ENCODE data around the gene TXNDC11.

Gene TXNDC11

DNA sequence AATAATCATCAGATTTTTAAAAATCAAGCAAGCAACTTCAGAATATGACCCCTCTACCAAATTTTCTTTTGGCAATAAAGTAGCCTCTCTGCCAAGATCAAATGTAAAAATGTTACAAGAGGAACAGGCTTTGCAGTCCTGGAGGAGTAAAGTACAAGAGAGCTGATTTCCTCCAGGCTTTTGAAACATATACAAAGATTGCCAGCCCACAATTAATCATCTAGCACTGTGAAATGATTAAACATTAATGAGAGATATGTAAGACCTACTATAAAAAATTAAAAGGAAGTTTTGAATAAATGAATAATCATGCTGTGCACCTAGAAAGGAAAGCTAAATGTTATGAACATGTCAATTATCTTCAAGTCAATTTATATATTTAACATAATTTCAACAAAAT is 26.3 kb downstream of the TXNDC11 start:
- no peak for DNase-seq

DNA sequence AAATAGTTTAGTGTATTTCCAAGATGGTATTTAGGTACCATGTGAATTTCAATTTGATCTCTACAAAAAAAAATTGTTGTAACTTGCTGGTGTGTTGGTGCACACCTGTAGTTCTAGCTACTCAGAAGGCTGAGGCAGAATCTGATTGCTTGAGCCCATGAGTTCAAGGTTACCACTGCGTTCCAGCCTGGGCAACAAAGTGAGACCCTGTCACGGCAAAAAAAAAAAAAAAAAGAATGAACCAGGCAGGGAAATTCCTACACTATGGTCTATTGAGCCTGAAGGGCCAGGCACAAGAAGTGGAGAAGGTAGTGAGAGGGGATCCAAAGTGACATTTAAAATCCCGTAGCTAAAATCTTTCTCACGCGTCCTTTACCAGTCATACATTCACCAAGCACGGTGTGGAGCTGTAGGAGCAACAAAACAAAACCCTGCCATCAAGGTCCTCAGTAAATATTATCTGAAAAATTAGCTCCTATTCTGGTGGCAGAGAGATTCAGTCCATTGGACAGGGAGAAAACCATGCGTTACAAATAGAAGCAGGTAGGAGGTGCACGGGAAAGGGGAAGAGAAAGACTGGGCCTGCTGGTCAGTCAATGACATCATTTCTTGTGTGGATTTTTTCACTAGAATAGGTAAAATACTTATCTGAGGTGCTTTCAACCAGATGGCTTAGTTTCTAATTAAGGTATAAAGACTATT is 27.3 kb downstream of the TXNDC11 start:
- no peak for DNase-seq

DNA sequence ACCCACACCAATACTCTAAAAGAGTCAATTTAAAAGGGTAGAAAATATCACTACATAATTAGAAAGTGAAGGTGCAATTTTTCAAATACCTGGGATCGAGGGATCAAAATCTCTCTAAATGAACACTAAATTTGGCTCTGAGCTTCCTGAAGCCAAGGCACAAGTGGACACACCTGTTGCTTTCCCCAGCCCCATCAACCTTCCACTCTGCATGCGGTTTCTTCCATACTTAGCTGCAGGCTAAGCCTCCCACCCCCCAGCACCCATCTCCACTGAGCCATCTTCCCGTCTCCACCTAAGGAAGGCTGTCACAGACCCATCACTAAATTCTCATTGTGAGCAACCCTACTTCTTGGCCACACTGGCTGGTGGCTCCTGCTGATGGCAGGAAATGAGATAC is 30.5 kb downstream of the TXNDC11 start:
- DNase-seq = no peak

DNA sequence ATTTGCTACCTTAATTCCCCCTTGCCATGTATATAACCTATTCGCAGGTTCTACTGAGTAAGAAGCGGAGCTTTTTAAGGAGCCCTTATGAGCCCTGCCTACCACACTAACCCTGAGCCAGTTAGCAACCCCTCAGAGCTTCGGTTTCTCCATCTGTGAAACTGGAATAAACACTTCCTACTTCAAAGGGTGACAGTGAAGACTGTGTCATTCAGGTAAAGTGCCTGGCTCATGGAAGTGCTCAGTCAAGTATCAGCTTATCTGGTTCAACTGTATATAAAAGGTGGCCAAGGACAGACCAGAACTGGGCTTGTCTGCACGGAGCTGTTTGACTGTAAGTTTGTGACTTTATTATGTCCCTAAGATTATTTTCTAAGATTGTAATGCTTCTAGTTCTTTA is 31.0 kb downstream of the TXNDC11 start:
- DNase-seq = no peak

DNA sequence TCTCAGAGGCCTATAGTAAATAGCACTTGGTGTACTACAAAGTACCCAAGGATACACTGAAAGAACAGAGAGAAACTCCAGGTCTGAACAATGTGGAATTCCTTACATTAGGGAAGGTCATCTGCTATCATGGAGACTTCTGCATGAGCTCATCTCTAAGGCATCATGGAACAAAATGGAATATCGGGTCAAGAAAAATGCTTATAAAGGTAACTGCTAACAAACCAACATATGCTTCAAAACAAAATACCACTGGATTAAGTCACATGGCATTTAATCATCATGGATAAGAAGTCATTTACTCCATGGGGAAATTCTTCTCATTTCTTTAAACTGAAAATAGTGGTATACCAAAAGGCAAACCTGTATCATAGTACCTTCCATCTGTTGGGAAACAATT is 34.2 kb downstream of the TXNDC11 start:
- DNase-seq = no peak

DNA sequence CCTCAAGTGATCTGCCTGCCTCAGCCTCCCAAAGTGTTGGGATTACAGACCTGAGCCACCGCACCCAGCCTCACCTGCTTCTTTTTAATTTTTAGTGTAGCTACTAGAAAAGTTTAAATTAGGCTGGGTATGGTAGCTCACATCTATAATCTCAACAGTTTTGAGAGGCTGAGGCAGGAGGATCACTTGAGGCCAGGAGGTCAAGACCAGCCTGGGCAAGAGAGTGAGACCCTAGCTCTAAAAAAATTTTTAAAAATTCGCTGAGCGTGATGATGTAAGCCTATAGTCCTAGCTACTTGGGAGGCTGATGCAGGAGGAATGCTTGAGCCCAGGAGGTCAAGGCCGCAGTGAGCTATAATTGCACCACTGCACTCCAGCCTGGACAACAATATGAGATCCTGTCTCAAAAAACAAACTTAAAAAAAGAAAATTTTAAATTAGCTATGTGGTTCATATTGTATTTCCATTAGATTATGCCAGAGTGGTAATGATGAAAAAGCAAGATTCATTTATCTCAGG is 34.9 kb downstream of the TXNDC11 start:
- DNase-seq = no peak

DNA sequence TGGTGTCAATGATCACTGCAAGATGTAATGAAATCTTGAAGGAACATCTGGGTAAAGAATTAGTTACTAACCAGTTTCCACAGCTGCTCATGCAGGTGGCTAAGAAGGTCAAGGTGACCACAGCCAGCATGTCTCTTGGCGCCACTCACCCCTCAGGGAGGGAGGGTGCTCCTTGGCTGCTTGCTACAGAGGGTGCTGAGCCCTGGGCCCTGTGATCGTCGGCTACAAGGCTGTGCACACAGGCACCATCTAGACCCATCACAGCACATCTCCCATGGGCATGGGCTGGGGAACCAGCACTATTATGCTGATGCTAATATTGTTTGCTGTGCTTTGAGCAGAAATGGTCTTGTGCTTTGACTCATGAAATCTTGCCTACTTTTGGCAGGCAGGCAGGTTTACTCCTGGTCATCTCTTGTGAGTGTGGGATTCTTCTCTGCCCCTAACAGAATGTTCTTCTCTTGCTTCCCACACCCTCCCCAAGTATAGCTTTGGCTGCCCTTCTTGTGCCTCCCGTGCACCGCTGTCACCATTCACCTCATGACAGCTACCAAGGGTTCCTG is 36.4 kb downstream of the TXNDC11 start:
- DNase-seq = no peak

DNA sequence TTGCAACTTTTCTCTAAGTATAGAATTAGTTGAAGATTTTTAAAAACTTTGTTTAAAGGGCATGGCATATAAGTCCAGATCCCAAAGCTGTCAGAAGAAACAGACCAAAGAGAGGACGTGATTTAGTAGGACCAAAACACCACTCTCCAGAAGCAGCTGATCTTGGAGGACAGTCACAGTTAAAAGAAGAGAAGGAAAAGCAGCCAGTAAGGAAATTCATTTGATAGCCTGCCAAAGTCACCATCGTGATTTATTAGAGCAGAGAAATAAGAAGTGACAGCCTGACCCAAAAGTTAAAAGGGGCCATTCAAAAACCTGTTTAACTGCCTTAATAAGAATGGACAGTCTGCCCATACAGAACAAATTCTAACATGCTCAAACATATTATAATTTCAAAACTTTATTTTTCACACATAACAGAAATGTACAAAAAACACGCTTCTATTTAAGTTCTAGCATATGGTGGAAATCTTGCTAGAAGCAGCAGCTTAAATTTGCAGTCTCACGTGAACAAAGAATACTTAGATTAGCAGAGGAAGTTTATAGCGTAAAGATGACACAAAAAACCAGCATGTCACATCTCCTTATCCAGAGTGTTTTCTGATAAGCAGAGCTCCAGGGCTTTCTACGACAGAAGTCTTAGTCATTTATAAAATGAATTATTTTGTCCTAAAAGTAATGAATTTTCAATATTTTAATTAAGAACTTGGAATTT is 37.2 kb downstream of the TXNDC11 start:
- no peak for DNase-seq

DNA sequence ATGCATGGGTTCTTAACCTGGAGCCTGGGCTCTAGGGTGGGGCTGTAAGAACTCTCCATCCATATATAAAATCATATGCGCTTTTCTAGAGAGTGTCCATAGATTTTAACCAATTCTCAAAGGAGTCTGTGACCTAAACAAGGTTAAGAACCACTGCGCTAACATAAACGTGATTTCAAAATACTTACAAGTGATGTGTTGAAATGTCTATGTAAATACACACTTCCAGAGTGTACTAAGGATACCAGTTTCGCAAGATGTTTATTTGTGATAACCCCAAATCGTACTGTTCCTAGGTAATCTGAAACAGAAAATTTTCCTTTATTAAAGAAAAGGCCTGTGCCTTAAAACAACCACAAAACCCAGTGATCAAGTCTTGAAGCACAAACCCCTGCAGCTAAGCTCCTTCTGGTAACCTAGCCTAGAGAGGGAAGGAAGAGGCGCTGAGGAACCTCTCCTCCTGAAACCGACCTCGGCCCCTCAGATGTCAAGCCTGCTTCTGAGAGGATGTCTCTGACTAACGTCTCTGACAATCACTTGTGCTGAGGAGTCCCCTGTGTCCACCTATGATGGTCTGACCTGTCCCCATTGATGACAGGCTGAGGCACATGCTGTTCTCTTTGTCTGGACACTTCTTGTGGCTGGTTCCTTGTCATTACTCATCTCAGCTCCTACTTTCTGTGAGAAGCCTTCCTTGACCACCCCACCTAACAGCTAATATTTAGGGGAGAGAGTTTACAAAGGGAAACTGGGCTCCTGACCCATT is 42.2 kb downstream of the TXNDC11 start:
- DNase-seq = no peak

DNA sequence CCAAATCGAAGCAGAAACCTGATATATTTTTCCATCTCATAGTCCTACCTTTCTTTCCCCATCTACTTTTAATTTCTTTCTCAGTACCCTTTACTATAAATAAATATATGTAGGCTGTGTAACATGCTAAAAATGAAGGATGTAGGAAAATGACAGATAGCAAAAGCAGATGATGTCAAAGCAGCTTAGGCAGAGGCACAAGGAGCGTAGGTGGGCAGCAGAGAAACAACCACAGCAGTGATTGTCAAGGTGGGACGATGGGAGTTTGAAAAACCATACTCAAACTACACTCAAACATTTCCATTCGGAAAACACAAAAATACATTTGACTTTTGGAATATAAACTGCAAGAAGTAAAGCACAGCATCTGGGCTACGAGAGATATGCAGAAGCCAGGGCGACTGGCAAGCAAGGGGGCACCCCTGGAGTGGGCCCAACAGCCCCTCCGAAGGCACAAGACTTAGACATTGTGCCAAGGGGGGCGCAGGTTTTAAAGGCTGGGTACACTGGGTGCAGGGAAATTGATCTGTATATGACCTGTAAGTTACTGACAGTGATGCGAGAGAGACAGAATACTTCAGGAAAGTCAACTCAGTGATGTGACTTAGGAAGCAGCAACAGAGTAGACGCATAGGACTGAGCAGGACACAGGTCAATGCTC is 43.3 kb downstream of the TXNDC11 start:
- no peak for DNase-seq

DNA sequence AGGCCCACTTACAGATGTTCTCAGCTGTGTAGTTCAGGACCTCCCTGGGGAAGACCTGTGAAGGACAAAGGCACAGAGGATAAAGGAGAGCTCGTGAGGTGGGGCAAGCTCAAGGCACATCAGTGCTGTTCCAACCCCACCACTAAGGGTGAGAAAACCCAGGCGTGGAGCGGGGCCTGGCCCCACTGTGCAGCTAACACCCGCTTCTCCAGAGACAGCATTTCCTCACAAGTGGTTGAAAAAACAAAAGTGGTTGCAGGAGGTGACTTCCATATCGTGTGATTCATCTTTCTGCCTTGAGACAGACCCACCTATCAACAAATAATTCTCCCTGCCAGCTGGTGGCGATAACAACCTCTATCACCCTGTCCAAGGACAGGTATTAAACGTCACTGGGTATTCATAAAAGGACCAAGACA is 44.4 kb downstream of the TXNDC11 start:
- no peak for DNase-seq

DNA sequence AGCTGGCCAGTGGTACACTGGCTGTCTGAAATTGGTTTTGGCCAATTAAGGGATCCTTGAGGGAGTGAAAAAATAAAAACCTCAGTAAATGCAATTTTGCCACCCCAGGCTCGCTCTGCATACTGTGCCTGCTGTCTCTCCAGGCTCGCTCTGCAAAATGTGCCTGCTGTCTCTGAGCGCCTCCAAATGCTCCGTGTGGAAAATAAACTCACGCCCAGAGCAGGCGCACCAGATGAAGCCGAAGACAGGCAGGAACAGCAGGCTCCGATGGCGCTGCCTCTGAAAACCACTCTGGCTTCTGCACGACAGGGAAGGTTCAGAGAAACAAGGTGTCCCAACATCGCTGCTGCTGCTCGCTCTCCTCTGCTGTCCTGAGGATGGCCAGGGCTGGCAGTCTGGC is 45.3 kb downstream of the TXNDC11 start:
- no peak for DNase-seq

DNA sequence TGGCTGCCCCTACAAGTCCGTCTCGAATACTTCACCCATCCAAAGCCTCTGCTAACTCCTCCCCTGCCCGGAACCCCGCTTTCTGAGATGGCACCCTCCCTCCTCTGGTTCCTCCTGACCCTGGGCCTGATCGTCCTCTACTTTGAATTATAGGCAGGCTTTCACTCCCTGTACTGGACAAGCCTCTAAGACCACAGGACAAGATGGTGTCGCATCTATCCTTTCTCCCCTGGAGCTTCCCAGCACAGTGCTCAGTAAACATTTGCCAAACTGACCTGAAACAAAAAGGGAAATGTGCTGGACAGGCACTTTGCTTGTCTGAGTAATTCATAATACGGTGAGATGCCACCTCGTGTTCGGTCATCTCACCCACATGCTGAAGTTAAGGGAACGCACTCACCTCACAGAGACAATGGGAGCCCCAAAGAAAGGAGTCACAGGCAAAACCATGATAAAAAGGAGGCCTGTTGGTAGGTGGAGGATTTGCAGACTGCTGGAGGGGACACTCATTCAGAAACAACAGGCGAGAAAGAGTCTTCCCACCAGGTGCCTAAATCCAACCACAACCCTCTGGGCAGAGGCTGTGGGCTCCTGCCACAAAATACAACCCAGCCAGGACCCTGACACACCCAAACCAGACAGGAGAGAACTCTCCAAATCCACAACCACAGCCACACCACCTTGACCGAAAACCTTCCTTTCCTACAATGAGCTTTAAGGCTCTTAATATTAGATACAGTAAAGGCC is 46.2 kb downstream of the TXNDC11 start:
- DNase-seq = no peak

DNA sequence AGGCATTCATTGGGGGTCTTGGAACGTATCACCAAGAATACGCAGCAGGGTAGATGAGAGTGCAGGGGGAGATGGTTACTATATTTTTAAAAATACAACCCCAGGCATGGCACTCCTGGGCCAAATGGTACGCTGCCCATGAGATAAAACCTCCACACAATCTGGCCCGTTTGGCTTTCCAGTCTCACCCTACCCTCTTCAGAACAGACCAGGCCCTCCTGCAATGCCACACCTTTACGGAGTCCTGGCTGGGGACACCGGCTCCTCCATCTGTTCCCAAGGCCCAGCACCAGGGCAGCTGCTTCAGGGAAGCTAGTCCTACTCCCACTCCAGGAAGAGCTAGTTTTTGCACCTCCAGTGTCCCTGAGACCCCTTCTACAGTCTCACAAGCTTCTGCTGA is 50.0 kb downstream of the TXNDC11 start:
- no peak for DNase-seq

DNA sequence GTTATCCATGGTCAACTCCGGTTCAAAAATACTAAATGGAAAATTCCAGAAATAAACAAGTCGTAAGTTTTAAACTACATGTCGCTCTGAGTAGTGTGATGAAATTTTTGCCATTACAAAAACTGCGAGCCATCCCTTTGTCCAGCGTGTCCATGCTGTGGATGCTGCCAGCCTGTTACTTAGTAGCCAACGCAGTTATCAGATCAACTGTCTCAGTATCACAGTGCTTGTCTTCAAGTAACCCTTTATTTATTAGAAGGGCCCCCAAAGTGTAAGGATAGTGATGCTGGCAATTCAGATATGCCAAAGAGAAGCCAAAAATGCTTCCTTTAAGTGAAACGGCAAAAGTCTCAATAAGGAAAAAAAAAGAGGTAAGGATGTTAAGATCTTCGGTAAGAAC is 50.5 kb downstream of the TXNDC11 start:
- DNase-seq = no peak

DNA sequence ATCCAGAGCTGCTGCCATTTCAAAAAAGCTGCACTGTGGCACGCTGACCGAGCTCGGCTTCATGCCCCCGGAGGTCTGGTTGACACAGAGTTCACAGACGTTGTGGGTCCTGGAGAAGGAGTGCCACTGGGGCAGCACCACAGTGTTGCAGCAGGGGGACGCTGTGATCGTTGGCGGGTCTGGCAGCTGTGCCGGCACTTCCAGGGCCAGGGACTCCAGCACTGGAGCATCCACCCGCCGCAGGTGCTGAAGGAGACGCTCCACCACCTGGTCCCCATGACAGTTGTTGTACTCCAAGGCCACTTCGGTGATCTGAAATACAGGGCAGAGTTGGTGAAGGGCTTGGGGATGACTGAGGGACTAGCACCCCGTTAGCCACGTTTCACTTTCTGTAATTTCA is 50.9 kb downstream of the TXNDC11 start:
- DNase-seq = no peak

DNA sequence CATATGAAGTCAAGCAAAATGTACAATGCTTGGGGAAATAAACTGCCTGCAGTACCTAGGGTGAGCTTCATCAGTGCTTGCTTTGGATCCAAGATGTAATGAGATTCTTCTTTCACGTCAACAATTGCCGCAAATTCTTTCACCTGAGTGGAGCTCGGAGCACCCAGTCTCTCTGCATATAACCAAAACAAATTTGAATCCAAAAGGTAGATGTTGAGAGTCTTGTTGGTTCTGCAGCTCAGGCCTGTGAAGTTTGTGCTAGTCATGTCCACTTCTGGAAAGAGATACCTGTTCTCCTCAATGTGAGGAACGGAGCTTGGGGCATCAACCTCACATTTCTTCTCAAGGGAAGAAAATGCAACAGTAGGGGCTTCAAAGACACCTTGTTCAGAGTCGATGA is 51.4 kb downstream of the TXNDC11 start:
- no peak for DNase-seq

DNA sequence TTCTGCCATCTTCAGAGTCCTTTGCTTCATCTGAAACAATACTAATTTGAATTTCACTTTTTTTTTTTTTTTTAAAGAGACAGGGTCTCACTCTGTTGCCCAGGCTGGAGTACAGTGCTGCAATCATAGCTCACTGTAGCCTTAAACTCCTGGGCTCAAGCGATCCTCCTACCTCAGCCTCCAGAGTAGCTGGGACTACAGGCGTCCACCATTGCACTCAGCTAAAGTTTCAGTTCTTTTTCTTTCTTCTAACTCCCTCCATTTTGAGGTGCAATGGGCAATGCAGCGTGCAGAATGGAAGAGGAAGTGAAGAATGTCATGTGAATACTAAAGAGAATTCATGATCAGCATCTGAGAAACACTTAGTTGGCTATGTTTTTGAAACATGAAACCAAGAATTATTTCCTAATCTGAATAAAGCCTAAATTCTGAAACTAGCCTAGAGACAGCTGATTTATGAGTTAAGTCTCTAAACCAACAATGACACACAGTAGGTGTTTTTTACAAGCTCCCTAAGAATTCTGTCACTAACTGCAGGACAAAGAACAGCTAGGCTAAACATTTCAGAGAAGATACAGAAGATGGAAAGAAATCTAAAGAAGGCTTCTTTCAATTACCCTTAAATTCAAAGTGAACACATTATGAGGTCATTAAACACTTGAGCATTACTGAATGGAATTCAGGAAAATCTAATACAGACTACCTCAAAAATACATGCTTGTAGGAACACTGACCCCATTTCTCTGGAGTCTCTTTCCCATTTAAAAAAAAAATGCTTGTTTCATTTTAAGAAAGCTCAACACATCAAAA is 53.4 kb downstream of the TXNDC11 start:
- DNase-seq = no peak

DNA sequence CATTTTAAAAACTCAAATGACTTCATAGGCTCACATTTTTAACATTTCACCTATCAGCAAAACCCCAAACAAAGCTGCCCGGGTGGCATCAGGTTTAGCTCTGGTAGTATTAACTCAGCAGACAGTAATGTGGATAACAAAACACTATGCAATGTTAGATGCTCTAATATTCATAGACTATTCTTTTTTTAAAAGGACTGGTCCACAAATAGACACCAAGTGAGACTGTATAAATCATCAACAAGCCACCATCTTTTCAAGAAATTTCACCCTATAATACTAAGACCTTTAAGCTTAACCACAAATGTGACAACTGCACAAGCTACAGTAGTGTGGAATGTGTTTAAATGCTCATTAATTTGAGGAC is 54.2 kb downstream of the TXNDC11 start:
- DNase-seq = no peak

DNA sequence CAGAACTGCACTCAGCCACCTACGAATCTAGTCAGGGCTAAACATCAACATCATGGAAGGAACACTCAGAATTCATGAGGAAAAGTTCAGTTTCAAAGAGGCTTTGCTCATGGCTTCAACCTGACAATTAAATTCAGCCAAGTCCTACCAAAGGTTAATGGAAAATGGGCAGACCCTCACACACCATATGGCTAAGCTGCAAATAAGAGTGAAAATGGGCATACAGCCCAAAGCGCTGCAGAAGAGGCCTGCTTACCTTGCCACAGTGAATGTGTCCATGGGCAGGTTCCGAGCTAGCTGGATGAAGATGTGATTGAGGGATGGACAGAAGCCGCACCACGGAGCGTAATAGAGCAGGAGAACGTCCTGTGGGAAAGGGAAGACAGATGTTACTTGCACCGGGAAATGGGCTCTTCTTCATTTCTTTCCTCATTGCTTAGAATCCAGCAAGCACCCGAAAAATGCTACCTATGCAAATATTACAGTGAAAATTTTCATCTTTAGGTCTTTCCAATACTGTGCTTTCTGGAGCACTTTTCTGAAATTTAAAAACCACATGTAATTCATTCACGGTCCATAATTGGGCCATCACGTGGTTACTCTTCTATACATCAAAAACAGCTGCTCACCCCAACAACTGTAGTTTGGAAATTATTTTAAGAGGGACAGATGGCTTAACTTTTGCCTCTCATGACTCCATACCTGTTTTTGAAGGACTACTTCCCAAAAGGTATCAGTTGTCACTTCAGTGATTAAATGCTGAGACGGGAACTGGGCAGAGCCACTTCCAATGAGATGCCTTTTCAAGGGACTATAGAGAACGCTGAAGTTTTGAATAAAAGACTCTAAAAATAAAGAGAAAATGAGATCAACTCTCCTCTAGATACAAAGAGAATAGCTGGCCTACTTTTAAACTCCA is 54.8 kb downstream of the TXNDC11 start:
- DNase-seq = no peak

Data from NCI-H345 (cell line).